MV-4-11 (cell line): ENCODE measurements around the gene CC2D2B.
"Not testable (repeated sequence)": the region's sequence is repeated elsewhere in the genome, so short reads cannot be mapped to it uniquely, and the experiment has no call there.

Experiments
- DNase-seq: peaks from one replicate; lab custom pipeline; 2025; lab: John Stamatoyannopoulos, UW

The CC2D2B gene

GRCh38 chr10:95905897-95906580, 1.7 kb upstream of the CC2D2B start:
- not testable (repeated sequence) for DNase-seq

DNA sequence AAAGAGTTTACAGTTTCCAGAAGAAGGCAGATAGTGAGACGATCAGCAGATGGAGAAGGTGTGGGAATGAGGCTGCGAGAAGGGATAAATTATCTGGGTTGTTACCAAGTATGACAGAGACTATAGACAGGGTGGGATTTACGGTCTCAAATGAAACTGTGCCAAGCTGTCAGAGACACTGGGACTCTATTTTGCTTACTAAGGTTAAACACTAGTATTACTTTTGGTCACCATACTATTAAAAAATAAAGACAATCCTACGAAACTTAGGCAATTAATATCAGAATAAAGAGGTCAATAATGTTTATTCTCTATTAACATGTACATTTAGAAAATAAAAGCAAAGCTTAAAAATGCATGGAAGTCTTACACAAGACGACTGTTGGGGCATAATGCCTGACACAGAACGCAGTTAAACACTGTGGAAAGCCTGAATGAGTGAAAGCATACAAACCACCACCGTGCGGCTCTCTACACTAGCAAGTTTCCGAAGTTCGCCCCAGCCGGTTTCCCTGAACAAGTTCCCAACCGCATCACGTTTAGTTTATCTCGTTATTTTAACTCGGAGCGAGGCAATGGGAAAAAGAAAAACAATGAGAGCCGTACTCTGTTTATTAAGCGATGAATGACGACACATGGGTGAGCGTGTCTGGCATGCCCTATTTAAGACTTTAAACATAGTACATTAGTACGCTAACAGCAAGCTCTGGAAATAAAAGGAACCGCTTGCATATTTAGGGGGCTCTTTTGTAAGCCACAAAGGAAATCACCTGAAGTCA, 909 bp upstream of the CC2D2B start:
- DNase-seq: peak; percentile 68

- peak; percentile 30 for DNase-seq
Observed at GRCh38 chr10:95908450-95908849, 675 bp downstream of the CC2D2B start.

GRCh38 chr10:95909561-95909960, 1.8 kb downstream of the CC2D2B start:
- DNase-seq: peak; percentile 4

DNA sequence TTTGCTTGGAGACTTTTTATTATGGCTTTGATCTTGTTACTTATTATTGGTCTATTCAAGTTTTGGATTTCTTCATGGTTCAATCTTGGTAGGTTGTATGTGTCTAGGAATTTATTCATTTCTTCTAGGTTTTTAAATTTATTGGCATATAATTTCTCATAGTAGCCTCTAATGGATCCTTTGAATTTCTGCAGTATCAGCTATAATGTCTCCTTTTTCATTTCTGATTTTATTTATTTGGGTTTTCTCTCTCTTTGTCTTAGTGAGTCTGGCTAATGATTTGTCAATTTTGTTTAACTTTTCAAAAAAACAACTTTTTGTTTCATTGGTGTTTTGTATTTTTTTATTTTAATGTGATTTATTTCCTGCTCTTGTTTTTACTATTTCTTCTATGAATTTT, 8.3 kb downstream of the CC2D2B start:
- not testable (repeated sequence) for DNase-seq

DNA sequence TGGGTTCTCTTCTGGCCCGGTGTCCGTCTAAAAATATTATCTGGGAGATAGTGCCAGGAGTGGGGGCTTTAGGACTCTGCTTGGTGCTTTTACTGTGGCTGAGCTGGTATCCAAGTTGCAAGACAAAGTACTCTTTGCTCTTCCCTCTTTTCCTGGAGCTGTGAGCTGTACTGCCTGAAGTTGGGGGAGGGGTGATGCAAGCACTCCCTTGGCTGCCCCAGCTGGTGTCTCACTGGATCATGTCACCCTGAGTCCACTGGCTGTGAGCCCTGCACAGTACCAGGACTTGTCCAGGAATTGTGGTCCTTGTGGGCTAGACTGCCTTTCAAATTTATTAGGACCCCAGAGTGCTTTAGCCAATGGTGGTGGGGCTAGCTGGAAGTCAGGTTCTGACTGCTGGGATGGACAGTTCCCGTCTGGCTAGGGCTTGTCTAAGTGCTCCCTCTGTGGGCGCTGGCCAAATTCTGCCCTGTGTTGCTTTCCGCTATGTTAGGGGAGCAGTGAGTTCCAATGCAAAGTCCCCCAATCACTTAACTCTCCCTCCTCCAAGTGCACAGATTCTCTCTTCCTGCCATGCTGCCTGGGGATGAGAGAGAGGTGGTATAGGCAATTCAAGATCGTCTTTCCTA, 13.1 kb downstream of the CC2D2B start:
- DNase-seq: no peak

DNA sequence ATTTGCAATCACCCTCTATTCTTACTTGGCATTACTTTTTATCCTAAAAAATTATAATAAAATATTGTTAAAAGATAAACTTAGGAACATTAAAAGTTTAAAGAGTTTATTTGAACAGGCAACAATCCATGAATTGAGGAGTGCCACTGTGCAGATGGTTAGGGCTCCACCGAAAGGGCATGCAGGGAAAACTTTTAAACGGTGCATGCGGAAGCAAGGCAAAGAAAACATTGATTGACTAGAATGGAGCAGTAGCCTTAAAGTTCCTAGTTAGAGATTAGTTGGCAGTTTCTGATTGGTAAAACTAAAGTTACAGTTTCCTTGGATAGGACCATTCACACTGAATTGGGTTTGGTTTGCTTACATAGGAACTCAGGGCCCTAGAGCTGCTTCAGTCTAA, 17.3 kb downstream of the CC2D2B start:
- DNase-seq: no peak

DNA sequence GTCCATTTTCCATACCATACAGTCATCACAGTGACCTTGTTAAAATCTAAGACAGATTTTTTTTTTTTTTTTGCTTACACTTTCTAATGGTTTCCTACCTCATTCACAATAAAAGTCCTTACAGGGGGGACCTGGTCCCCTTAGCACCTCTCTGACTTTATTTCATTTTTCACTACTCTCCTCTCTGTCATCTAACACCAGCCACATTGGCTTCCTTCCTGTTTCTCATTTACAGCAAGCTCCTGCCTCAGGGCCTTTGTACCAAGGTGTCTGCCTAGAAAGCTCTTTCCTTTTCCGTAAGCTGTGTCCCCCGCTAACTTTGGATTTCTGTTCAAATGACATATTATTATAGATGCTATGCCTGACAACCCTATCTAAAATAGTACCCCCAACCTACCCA, 27.7 kb downstream of the CC2D2B start:
- DNase-seq: no peak

DNA sequence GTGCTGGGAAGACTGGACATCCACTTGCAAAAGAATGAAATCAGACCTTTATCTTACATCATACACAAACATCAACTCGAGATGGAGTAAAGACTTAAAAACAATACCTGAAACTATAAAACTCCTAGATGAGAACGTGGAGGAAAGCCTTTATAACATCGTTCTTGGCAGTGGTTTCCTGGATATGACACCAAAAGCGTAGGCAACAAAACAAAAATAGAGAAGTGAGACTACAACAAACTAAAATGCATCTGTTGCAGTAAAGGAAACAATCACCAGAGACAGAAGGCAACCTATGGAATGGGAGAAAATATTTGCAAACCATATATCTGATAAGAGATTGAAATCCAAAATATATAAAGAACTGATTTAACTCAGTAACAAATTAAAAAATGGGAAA, 33.3 kb downstream of the CC2D2B start:
- DNase-seq: peak; percentile 65

DNA sequence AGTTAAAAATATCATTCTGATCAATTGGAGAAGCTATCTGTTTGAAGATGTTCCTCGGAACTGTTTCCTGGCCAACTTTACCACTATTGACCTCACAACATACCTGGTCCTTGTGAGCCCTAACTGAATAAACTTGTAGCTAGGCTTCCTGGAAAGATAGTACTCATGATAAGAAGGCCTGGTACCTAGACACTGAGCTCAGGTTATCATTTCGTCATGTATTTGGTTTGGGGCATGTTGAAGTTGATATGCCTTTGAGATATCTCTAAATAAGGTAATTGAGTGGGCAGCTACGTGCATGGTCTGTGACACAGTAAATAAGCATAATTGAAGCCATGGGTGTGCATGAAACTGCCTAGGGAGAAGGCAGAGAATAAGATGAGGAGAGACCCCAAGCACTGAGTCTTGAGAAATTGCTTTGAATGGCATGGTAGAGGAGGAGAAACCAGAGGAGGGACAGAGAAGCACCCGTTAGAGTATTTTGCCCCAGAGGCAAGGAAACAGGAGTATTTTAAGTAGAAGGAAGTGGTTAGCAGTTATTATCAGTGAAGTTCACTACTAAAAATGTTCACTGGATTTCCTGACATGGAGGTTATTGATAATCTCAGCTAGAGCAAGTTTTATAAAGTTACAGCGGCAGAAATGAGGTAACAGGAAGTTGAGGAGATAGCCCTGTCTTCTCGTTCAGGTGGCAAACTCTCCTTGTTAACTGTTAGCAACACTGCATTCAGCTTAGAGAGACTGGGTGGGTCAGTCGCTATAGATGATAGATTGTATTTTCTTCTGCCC, 55.6 kb downstream of the CC2D2B start:
- peak; percentile 38 for DNase-seq

DNA sequence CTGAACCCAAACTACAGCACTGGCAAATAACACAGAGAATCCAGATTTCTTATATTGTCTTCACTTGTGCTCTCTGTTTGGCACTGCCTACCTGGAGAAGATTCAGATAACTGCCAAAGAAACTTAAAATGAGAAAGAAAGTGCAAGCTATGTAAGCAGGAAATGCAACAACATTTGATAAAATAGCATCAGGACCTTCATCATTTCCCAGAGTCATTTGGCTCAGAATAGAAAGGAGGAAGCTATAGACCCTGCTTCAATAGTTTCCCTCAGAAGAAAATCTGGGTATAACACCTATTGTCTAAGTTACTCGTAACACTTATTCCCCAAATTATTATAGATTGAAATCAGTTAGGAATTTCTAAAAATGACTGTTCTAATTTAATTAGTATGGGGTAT, 56.2 kb downstream of the CC2D2B start:
- DNase-seq: no peak

DNA sequence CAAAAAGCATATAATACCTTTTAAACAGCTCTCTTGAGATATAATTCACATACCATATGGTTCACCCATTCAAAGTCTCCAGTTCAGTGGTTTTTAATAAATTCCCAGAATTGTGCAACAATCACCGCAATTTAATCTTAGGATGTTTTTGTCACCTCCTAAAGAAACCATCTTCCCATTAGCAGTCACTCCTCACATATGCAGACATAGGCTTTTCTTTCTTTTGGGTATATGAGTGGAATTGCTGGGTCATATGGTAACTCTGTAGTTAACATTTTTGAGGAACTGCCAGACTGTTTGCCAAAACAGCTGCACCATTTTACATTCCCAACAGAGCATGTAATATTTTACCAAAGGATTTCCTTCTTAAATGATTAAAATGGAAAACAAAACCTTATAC, 57.0 kb downstream of the CC2D2B start:
- DNase-seq: peak; percentile 47

DNA sequence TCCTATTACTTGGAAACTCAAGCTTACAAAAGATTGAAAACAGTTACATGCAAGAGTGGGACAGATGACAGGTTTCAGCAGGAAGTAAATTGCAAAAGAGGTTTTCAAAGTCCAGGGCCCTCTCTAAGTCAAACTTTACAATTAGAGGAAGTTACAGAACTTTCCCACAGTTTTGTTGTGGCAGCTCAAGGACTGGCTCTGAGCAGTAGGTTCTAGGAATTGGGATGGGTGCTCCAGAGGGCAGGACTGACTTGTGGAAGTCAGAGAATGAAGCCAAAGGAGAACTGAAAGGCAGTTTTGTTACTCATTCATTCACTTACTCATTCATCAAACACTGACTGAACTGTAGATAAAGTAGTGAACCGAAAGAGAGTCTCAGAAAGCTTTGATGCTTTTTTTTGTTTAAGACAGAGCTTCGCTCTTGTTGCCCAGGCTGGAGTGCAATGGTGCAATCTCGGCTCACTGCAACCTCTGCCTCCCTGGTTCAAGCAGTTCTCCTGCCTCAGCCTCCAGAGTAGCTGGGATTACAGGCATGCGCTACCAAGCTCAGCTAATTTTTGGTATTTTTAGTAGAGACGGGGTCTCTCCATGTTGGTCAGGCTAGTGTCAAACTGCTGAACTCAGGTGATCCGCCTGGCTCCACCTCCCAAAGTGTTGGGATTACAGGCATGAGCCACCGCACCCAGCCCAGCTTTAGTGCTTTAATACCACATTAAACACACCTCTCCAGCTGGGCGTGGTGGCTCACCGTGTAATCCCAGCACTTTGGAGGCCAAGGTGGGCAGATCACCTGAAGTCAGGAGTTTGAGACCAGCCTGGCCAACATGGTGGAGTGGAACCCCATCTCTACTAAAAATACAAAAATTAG, 68.8 kb downstream of the CC2D2B start:
- peak; percentile 81 for DNase-seq

DNA sequence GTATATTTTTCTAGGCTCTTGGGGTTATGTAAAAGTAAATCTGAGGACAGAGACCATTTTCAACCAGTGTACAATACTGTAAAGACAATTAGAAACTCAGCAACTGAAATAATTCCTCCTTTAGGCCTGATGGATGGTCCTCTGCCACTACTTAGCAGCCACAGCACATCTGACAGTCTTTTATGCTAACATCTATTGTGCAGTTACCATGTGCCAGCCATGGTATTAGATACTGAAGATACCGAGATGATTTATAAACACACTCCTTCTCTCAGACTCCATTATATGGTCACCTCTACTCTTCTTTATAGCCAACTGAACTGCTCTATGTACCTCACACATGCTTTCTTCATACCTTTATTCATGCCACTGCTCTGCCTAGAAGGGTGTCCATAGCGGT, 74.4 kb downstream of the CC2D2B start:
- DNase-seq: no peak

- DNase-seq: peak; percentile 71
Observed at GRCh38 chr10:95987685-95988426, 80.1 kb downstream of the CC2D2B start.

GRCh38 chr10:95988702-95989101, 80.9 kb downstream of the CC2D2B start:
- no peak for DNase-seq

- DNase-seq: peak; percentile 31
Observed at GRCh38 chr10:95994376-95994775, 86.6 kb downstream of the CC2D2B start.

DNA sequence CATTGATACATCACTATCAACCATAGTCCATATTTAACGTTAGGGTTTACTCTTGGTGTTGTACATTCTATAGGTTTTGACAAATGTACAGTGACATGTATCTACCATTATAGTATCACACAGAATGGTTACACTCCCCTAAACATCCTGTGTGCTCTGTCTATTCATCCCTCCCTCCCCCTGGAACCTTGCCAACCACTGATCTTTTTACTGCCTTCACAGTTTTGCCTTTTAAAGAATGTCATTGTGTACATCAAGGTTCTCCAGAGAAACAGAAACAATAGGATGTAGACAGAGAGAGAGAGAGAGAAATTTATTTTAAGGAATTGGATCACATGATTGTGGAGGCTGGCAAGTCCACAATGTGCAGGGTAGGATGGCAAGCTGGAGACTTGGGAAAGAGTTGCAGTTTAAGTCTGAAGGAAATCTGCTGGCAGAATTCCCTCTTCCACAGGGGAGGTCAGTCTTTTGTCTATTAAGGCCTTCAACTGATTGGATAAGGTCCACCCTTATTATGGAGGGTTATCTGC, 90.5 kb downstream of the CC2D2B start:
- DNase-seq: no peak

DNA sequence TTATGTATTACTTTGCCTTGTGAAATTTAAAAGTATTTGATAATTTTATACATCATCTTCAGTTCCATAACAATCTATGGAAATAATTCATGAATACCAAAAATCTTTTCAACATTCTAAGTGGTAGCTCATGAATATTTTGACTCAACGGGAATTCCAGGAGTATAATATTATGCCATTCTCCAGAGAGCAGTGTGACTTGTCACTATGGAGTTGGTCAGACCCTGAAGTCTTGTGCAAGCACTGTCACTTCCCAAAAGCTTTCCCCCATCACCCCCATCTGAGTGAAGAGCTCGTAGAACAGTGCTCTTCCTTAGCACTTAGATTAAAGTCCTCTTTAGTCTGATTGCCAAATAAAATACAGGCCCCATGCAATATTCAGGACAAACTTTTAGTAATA, 106.2 kb downstream of the CC2D2B start:
- DNase-seq: no peak

DNA sequence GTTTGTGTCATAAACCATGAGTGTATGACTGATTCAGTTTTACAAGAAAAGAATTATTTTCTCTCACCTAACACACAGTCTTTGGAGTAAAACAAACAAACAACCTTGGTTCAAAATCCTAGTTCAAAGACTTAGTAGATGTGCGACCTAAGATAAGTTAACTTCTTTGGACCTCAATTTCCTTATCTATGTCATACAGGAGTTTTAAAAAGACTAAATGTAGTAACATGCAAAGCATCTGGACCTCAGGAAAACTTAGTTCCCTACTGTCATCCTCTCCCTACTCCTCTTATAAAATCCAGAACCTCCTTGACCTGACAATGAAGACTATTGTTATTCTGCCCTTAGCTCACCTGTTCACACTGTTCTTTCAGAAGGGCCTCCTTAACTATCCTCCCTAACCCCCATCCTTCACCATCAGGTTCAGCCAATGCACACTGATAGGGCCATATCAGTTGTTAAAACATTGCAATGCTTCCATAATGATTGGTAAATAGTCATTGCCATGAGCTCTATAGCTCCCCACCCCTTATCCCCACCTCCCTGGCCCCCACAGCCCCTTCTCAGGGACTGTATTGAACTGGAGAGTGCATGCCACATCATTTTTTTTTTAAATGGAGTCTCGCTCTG, 106.8 kb downstream of the CC2D2B start:
- no peak for DNase-seq
